Left colon (tissue), 2 donors: ENCODE results near the gene AKAP10. TPM values are rescaled to one million over a fixed set of nuclear protein-coding genes. Genes with fewer than 3 reads are reported as not detected.
"Not testable (repeated sequence)": the region's sequence is repeated elsewhere in the genome, so short reads cannot be mapped to it uniquely, and the experiment has no call there.

Experiments used
- ATAC-seq: fragments of 200-7000 bp; cut with Tn5 transposase; one replicate; pipeline ENCODE4 v1.9.1; 2020; ENCODE audit warnings: mild to moderate bottlenecking, moderate library complexity
- DNase-seq, 2 donors: peaks; one replicate each; pipeline ENCODE4 v3.0.0-alpha.2; 2020
- intact Hi-C, 2 donors: fragments of 100-400 bp; cut with DNase I in 1 of 2; cut with micrococcal nuclease in 1 of 2; formaldehyde crosslinking; loops; one replicate each; pipeline versions ENCODE4 v1.11.2 to v1.14.0; 2022; cut with DNase I, micrococcal nuclease
- total RNA-seq, 2 donors: library from RNA; stranded (reverse); fragmentation: NEBNext Ultra II Directional; extraction: Animal tissue kit (Norgen Biotek cat#: 25700); gene quantifications; one replicate each; pipeline ENCODE4 v1.2.1, GENCODE V29; 2021
- donor health status: DM: no; HTN: no; CAD: no.
- donor health status: DM: yes; HTN: yes; CAD: no.

AKAP10 gene
- total RNA-seq, 2 donors from 2014 or later: 26.5 to 30.0 TPM

GRCh38 chr17:19883537-19884215 lies 94.0 kb downstream of the AKAP10 start:
- intact Hi-C loops: no loop called here
- DNase-seq: no peak
- no peak for ATAC-seq

DNA sequence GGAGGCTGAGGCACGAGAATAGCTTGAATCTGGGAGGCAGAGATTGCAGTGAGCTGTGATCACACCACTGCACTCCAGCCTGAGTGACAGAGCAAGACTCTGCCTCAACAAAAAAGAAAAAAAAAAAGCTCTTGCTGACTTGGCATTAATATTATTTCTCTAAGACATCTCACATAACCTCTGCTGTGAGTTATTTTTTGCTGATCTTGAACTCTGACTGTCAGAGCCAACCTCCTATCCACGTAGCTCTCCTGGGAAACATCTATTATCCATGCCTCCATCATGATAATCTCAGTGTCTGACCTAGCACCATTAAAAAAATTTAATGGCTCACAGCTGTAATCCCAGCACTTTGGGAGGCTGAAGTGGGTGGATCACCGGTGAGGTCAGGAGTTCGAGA lies 97.2 kb downstream of the AKAP10 start:
- no peak for DNase-seq
- ATAC-seq: no peak
- intact Hi-C loops: no loop called here

- intact Hi-C loops: no loop called here
- ATAC-seq (no peak), DNase-seq (no peak)
These were observed 100.2 kb downstream of the AKAP10 start for GRCh38 chr17:19877364-19877945.

- DNase-seq (peak; percentile 27 to 46), ATAC-seq (peak; percentile 25)
- intact Hi-C loops: no loop called here
These were observed 101.0 kb downstream of the AKAP10 start for GRCh38 chr17:19876529-19877161.

DNA sequence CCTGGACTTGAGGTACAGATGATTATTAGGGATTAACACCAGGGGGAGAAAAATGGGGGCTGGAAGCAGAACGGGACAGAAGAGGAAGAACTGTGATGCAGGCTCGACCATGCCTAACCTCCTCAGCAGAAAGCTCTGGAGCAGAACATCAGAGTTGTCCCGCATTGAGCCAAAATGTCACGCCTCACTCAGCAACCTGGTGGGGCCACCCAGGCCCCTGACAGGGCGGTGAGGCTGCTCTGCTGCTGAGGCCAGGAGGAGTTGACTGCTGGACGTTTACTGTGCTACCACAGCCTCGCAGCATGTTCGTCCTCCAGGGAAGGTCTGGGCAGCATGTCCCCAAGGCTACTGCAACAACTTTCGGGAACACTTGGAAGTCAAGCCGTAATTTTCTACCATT lies 103.4 kb downstream of the AKAP10 start:
- DNase-seq (no peak), ATAC-seq (no peak)
- intact Hi-C loops: no loop called here

- no peak for DNase-seq
- no peak for ATAC-seq
- intact Hi-C loops: no loop called here
These were observed 104.3 kb downstream of the AKAP10 start for GRCh38 chr17:19873346-19873745.

- ATAC-seq (no peak), DNase-seq (no peak)
- intact Hi-C loops: no loop called here
These were observed 109.6 kb downstream of the AKAP10 start for GRCh38 chr17:19868079-19868395.

DNA sequence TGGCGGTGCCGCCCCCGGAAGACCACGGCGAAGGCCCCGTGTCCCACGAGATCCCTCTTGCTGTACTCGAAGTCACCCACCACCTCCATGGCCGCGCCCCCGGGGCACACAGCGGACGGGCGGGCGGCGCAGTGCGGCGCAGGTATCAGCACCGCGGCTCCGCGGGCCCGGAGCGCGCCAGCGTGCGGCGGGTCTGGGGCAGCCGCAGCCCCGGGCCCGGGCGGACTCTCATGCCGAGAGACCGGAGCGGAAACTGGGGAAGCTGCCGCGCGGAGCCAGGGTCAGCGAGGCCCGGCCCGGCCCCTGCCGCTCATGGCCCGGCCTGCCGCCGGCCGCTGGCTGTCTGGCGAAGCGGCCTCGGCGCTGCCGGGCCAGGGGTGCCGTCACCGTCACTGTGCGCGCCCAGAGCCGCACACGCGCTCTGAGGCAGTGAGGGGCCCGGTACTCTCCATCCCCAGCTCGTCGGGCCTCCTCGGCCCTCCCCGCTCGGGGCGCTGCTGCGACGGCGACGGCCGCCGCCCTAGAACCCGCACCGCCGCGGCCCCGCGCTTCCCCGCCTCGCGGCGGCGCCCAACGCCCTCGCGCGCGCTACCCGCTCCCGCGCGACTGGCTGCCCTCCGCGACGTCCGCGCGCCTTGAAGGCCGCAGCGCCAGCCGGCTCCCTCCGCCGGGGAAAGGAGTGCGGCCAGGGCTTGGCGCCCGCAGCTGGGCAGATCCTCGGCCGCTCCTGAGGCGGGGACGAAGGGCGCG lies 110.1 kb downstream of the AKAP10 start, which contains the start of gene ULK2:
TSS of gene ULK2 (minus strand) at position 608 of the 750 bp plus-strand sequence. CDS start at position 89, 519 bp downstream.
- DNase-seq: peak; percentile 36 to 57
- intact Hi-C loops: no loop called here
- peak; percentile 87 for ATAC-seq

GRCh38 chr17:19867079-19867328 lies 110.6 kb downstream of the AKAP10 start:
- DNase-seq (peak; percentile 68 to 78), ATAC-seq (peak; percentile 76)
- intact Hi-C loops: no loop called here

DNA sequence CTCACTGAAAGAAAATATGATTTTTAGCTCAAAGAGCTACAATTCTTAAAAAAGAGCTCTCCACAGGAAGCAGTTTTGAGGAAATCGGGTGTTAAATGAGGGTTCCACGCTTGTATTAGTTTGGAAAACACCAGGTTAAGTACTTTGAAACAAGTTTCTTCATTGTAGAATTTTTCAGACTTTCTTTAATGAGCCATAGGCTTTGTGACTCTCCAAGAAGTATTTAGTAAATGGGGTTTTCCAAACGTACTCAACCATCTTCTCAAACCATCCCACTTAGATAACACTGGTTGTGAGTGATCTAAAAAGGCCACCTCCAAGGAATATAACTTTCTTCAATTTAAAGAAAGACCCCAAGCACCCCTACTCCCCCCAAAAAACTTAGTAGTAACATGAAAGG lies 112.6 kb downstream of the AKAP10 start:
- no peak for ATAC-seq
- DNase-seq: no peak
- intact Hi-C loops: no loop called here

- DNase-seq, intact Hi-C loops, ATAC-seq: not testable (repeated sequence)
These were observed 116.9 kb downstream of the AKAP10 start for GRCh38 chr17:19860647-19861177.

DNA sequence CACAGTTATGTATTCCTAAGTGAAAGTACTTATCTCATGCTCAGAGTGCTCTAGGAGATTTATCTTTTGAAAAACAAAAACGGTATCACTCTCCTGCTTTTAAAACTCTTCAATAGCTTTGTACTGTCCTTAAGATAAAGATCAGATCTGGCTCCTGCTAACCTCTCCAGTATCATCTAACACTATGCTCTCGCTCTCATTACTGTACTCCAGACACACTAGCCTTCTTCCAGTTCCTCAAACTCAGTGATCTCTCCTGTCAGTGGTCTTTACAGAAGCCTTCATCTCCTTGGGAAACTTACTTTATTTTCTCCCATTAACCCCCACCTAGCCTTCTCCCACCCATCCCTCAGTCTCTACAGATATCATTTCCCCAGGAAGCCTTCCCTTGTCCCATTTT lies 120.0 kb downstream of the AKAP10 start:
- ATAC-seq (no peak), DNase-seq (no peak)
- intact Hi-C loops: no loop called here

Other genes starting within 250 kb of the AKAP10 start
- gene ALDH3A1, start 229.5 kb downstream of the AKAP10 start, total RNA-seq: 1 to 10 TPM; 2.1 to 8.4 TPM
- 1 to 10 TPM; 5.5 to 8.2 TPM for gene ULK2, start 109.9 kb downstream of the AKAP10 start, total RNA-seq
- gene SPECC1, start 31.5 kb upstream of the AKAP10 start, total RNA-seq: 100 to 1,000 TPM in 1 of 2 donors, 10 to 100 TPM in 1; 86.5 to 104 TPM